HG03378 (cell line): ENCODE data around the gene PRPSAP2.

Experiments
- ATAC-seq: cut with Tn5 transposase; IDR thresholded peaks from one replicate; pipeline ENCODE4 v1.9.1; 2021; ENCODE audit warnings: mild to moderate bottlenecking, moderate library complexity; ENCODE audit not compliant: unreplicated experiment

The PRPSAP2 gene

GRCh38 chr17:18977646-18978045, 119.7 kb downstream of the PRPSAP2 start:
- ATAC-seq = no peak

GRCh38 chr17:18978050-18978449, 120.1 kb downstream of the PRPSAP2 start:
- ATAC-seq = no peak

GRCh38 chr17:18978655-18979054, 120.7 kb downstream of the PRPSAP2 start:
- no peak for ATAC-seq
